Heart left ventricle (tissue), 16 donors: Measurements from ENCODE around the gene MDM4. TPM values are rescaled to one million over a fixed set of nuclear protein-coding genes. Genes with fewer than 3 reads are reported as not detected.
A peak's percentile ranks its signal among the peaks of the same experiment; 100 is the strongest.

Source experiments
- ATAC-seq, 4 donors: fragments of 200-7000 bp; cut with Tn5 transposase; one replicate each; pipeline ENCODE4 v1.9.1; 2020 to 2022; ENCODE audit warnings: moderate library complexity in 4 of 4, mild to moderate bottlenecking in 3 of 4, moderate number of reproducible peaks in 1 of 4
- DNase-seq, 5 donors: peaks; one replicate each; pipeline ENCODE4 v3.0.0-alpha.2; 2020
- H3K27ac ChIP-seq, 12 donors: fragments of 200-600 bp; sonication (generic) in 4 of 12; one replicate each; pipeline versions ENCODE4 v1.5.0 to v1.8.0; 2016 to 2022; ENCODE audit warnings: mild to moderate bottlenecking in 2 of 12
- H3K27me3 ChIP-seq, 9 donors: fragments of 200-600 bp; sonication (generic) in 2 of 9; one replicate each; pipeline versions ENCODE4 v1.5.1 to v1.8.0; 2016 to 2022; ENCODE audit warnings: mild to moderate bottlenecking in 3 of 9
- H3K36me3 ChIP-seq, 9 donors: fragments of 200-600 bp; sonication (generic) in 2 of 9; one replicate each; pipeline versions ENCODE4 v1.5.0 to v1.8.0; 2018 to 2022; ENCODE audit warnings: mild to moderate bottlenecking in 2 of 9
- H3K4me1 ChIP-seq, 12 donors: fragments of 200-600 bp; sonication (generic) in 4 of 12; one replicate each; pipeline versions ENCODE4 v1.5.0 to v1.8.0; 2016 to 2022; ENCODE audit warnings: mild to moderate bottlenecking in 3 of 12
- H3K4me3 ChIP-seq, 12 donors: fragments of 200-600 bp; sonication (generic) in 4 of 12; one replicate each; pipeline versions ENCODE4 v1.5.0 to v1.8.0; 2017 to 2022; ENCODE audit warnings: mild to moderate bottlenecking in 9 of 12, moderate library complexity in 4 of 12
- H3K9me3 ChIP-seq, 12 donors: fragments of 200-600 bp; sonication (generic) in 4 of 12; one replicate each; pipeline versions ENCODE4 v1.5.0 to v1.8.0; 2016 to 2022; ENCODE audit warnings: mild to moderate bottlenecking in 1 of 12
- POLR2A ChIP-seq, 2 donors: fragments of 450-650 bp; IDR thresholded peaks; one replicate each; pipeline ENCODE4 v1.6.1; 2017; ENCODE audit warnings: antibody characterized with exemption in 2 of 2, mild to moderate bottlenecking in 2 of 2, moderate library complexity in 2 of 2
- WGBS, 4 donors: extraction: QIAGEN DNeasy Blood & Tissue Kit in 2 of 4; methylation state at CpG; one replicate each; pipeline versions ENCODE4 v1.1.5 to v1.1.7; 2013 to 2018; 5-methylcytosine and 5-hydroxymethylcytosine counted together
- intact Hi-C, 10 donors: fragments of 100-400 bp; cut with DNase I; formaldehyde crosslinking; loops; one replicate each; pipeline versions ENCODE4 v1.11.1 to v1.14.2; 2022
- long read RNA-seq, 3 donors: library from polyadenylated mRNA; unstranded; transcript quantifications; one replicate each; pipeline ENCODE4 v2.0.0, GENCODE V29; 2020 to 2021
- polyA plus RNA-seq, 2 donors: library from polyadenylated mRNA; stranded (reverse); fragments of 200-250 nt; gene quantifications; one replicate each; pipeline ENCODE4 v1.2.3, GENCODE V29; 2013
- total RNA-seq, 9 donors: library from RNA; depleted of rRNA in 2 of 9; stranded (reverse); fragments of >200 nt in 2 of 9; fragmentation: NEBNext Ultra II Directional in 3 of 9; extraction: Animal tissue kit (Norgen Biotek cat#: 25700) in 3 of 9; gene quantifications; one replicate each; pipeline versions ENCODE4 v1.1.0 to v1.2.4, GENCODE V29; 2016 to 2023
- TF ChIP-seq, protein P1 (sequence below), 12 donors: fragments of 200-600 bp; sonication (generic) in 4 of 12; IDR thresholded peaks; one replicate each; pipeline versions ENCODE4 v1.5.0 to v1.8.0; 2018 to 2022; ENCODE audit warnings: antibody characterized with exemption in 12 of 12, mild to moderate bottlenecking in 5 of 12
- donor health status: ischemic (EF 13 %, LVEDD 7.1; RV severe dilation, severe dysfunction).
- donor health status: healthy with polysubstance abuse.
- donor health status: DM: no; HTN: yes; CAD: no.
- donor health status: DM: no; HTN: no; CAD: no.
- donor health status: ischemic (EF 25% LVEDD 6.9; RV normal size, moderate dysfunction).
- donor health status: ischemic (EF 25% LVEDD 5.7; RV mildly dilated, moderate dysfunction).
- donor health status: healthy.
- donor health status: DM: yes; HTN: yes; CAD: no.
- donor health status: ischemic (EF 35%, LVEDD 5.7; RV mildly dilated, moderate dysfunction).
- donor health status: nonischemic (EF 11% LVEDD 7.7; RV severe dilation, severe dysfunction).
- donor health status: DM: yes; HTN: yes; CAD: no.
- donor health status: PGD.
- donor health status: ischemic (EF 29% LVEDD 5.4; RV normal size, mild dysfunction).
- donor health status: nonischemic (EF 23%, LVEDD 6.1; RV moderate dilation, normal function).

Gene MDM4, protein sequence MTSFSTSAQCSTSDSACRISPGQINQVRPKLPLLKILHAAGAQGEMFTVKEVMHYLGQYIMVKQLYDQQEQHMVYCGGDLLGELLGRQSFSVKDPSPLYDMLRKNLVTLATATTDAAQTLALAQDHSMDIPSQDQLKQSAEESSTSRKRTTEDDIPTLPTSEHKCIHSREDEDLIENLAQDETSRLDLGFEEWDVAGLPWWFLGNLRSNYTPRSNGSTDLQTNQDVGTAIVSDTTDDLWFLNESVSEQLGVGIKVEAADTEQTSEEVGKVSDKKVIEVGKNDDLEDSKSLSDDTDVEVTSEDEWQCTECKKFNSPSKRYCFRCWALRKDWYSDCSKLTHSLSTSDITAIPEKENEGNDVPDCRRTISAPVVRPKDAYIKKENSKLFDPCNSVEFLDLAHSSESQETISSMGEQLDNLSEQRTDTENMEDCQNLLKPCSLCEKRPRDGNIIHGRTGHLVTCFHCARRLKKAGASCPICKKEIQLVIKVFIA
- total RNA-seq (10 to 100 TPM in 8 of 9 donors, 1 to 10 TPM in 1; 8.9 to 48.7 (median 33.0) TPM), polyA plus RNA-seq (10 to 100 TPM in 1 of 2 donors, 1 to 10 TPM in 1; 5.7 to 15.0 TPM)
- long read RNA-seq, donor 1, full-length matches to known transcripts: 2 of 7 reads
- long read RNA-seq, donor 1, partial matches to known transcripts: 2 of 7 reads
- long read RNA-seq, donor 1, other reads (novel, unspliced or antisense): 3 of 7 reads
- long read RNA-seq, donor 2, full-length matches to known transcripts: 10 of 19 reads
- long read RNA-seq, donor 2, partial matches to known transcripts: 0 of 19 reads
- long read RNA-seq, donor 2, other reads (novel, unspliced or antisense): 9 of 19 reads
- long read RNA-seq, donor 3, full-length matches to known transcripts: 3 of 3 reads
- long read RNA-seq, donor 3, partial matches to known transcripts: 0 of 3 reads
- long read RNA-seq, donor 3, other reads (novel, unspliced or antisense): 0 of 3 reads

DNA sequence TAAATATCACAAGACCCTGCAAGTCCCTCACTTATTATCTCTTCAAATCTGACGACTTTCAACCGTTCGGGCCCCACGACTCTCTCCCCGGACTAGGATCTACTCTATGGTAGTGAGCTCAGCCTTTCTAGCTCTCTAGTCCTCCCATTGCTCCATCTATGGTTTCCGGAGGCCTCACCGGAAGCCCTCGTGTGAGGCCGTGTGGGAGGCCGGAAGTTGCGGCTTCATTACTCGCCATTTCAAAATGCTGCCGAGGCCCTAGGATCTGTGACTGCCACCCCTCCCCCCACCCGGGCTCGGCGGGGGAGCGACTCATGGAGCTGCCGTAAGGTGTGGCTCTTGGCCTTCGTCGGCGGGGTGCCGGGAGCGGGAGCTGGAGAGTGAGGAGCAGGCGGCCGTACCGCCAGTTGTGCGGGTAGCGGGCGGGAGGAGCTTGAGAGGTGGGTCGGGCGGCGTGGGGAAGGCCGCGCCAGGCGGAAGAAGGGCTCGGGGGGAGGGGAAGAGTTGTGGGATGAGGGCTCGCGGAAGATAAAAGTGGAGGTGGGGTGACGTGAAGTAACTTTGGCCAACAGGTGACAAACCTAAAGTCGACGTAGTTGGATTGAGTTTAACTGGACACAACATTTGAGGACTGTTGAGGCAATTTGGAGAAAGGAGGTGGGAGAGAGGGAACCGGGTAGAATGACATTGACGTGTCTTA lies at the start of gene MDM4:
TSS of gene MDM4 (plus strand) at position 227 of the 700 bp plus-strand sequence. CDS start 9,113 bp downstream, outside the sequence.
- DNase-seq (peak; percentile 90 to 95 (median 92)), ATAC-seq (peak; percentile 97 to 99 (median 98))
- Histone ChIP-seq H3K36me3 (peaks cover 0 to 16% (median 11%) of the 10 kb centered on the region in 9 donors), H3K27me3 (no peaks in the 10 kb centered on the region), H3K27ac (peak within 1 kb of the TSS; percentile 81 to 98 (median 93)), H3K9me3 (no peaks in the 10 kb centered on the region), H3K4me3 (peak within 1 kb of the TSS; percentile 53 to 95 (median 76)), H3K4me1 (peaks cover 3 to 81% (median 35%) of the 10 kb centered on the region in 12 donors)
- intact Hi-C loops: no loop called here
- TF ChIP-seq, protein P1, sequence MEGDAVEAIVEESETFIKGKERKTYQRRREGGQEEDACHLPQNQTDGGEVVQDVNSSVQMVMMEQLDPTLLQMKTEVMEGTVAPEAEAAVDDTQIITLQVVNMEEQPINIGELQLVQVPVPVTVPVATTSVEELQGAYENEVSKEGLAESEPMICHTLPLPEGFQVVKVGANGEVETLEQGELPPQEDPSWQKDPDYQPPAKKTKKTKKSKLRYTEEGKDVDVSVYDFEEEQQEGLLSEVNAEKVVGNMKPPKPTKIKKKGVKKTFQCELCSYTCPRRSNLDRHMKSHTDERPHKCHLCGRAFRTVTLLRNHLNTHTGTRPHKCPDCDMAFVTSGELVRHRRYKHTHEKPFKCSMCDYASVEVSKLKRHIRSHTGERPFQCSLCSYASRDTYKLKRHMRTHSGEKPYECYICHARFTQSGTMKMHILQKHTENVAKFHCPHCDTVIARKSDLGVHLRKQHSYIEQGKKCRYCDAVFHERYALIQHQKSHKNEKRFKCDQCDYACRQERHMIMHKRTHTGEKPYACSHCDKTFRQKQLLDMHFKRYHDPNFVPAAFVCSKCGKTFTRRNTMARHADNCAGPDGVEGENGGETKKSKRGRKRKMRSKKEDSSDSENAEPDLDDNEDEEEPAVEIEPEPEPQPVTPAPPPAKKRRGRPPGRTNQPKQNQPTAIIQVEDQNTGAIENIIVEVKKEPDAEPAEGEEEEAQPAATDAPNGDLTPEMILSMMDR (IDR thresholded peaks at IDR 0.05): no peak
- peak in 1 of 2 donors; percentile 54 for TF ChIP-seq POLR2A (IDR thresholded peaks at IDR 0.05)
- 0 to 1% (median 1%) methylated on average over 35 to 43 of the region's 43 CpGs for WGBS, 4 donors

DNA sequence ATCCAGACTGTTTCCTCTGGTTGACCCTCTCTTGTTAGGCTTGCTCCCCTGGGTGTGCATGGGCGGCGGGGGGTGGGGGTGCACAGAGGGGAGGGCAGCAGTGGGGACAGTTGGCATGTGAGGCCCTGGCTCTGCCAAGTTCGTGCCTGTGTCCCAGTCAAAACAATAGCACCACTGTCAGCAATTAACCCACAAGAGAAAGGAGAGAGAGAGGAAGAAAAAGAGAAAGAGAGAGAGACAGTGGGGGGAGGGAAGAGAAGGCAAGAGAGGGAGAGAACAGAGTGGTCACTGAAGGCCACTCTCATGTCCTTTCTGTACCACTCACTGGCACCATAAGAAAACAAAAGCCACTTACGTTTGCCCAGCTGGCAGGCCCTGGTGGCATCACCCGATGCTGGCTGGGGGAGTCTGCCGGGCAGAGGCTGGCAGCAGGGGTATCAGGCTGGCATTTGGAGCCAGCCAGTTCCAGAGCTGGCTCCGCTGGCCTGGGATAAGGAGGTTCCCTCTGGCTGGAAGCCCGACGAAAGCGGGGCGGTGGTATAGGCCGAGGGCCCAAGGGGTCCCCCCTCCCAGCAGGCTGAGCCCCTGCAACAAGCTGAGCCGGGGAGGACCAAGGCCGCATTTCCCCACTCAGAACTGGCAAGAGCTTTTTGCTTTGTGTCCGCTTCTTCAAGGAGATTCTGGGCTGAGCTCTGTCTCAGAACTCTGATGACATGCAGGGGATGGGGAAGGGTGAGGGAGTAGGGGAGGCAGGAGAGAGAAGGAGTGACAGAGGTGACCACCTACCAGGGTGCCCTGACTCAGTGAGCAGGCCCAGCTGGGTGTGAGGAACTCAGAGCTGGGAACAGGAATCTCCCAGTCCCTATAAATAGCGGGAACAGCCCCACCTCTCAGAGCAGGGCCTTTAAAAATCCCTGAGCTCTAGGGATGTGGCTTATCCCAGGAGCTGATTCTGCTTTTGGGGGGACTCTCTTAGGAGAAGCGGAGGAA lies 49.5 kb upstream of the MDM4 start:
- DNase-seq (peak in 4 of 5 donors; percentile 57 to 81 (median 73)), ATAC-seq (peak; percentile 86 to 88 (median 87))
- Histone ChIP-seq H3K4me1 (peaks cover 24 to 86% (median 75%) of the 10 kb centered on the region in 12 donors), H3K27me3 (no peaks in the 10 kb centered on the region), H3K36me3 (peaks cover 0 to 36% (median 8%) of the 10 kb centered on the region in 9 donors), H3K9me3 (no peaks in the 10 kb centered on the region), H3K27ac (peak overlapping the region; percentile 77 to 99 (median 90)), H3K4me3 (peak overlapping the region in 11 of 12 donors; percentile 19 to 48 (median 33))
- 13 to 25% (median 19%) methylated on average over 12 to 17 of the region's 17 CpGs for WGBS, 4 donors
- intact Hi-C loops: loop anchor here in 2 of 10 donors (2.0 kb wide), 2 partner anchors 16 to 28 kb away; partner anchors contain the start of gene PIK3C2B (in 1 of the 2)
- TF ChIP-seq, protein P1 (IDR thresholded peaks at IDR 0.05): no peak
- TF ChIP-seq POLR2A (IDR thresholded peaks at IDR 0.05): peak in 1 of 2 donors; percentile 22

DNA sequence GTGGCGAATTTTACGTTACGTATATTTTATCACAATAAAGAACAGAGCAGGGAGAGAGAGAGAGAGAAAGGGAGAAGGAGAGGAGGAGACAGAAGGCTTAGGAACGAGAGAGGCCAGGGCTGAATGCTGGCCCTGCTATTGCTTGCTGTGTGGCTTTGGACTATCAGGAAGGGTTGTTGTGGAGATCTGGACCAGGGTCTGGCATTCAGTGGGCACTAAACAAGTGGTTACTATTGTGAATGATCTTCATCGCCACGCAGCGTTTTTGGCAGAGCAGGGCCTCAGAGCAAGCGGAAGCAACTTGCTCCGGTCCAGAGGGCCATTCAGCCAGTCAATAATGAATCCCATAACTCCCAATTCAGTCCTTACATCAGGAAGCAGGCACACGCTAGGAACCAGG lies 48.0 kb upstream of the MDM4 start:
- Histone ChIP-seq H3K4me1 (peaks cover 24 to 78% (median 61%) of the 10 kb centered on the region in 12 donors), H3K4me3 (no peak overlapping the region), H3K36me3 (peaks cover 0 to 27% (median under 1%) of the 10 kb centered on the region in 9 donors), H3K27me3 (no peaks in the 10 kb centered on the region), H3K27ac (peak overlapping the region in 10 of 12 donors; percentile 3 to 99 (median 88)), H3K9me3 (no peaks in the 10 kb centered on the region)
- no peak for TF ChIP-seq POLR2A (IDR thresholded peaks at IDR 0.05)
- ATAC-seq (no peak), DNase-seq (no peak)
- intact Hi-C loops: loop anchor here in 1 of 10 donors (2.0 kb wide), 1 partner anchor 17 kb away; no protein-coding TSS in a partner anchor
- 66 to 87% (median 81%) methylated on average over 9 to 10 of the region's 10 CpGs for whole genome bisulfite sequencing, 4 donors
